Ovary (tissue), 9 donors: ENCODE results near the gene HCN4. TPM values are rescaled to one million over a fixed set of nuclear protein-coding genes. Genes with fewer than 3 reads are reported as not detected.

Source experiments
- DNase-seq, 5 donors: peaks; one replicate each; pipeline ENCODE4 v3.0.0-alpha.2; 2019 to 2020
- H3K27ac ChIP-seq, 2 donors: fragments of 200-600 bp; one replicate each; pipeline versions ENCODE4 v1.5.1 to v1.8.0; 2019 to 2022
- H3K27me3 ChIP-seq: fragments of 200-600 bp; one replicate; pipeline ENCODE4 v1.8.0; 2022
- H3K36me3 ChIP-seq: fragments of 200-600 bp; sonication (generic); one replicate; pipeline ENCODE4 v1.5.1; 2019
- H3K4me1 ChIP-seq: one replicate; pipeline ENCODE4 v1.8.1; 2013; ENCODE audit warnings: mild to moderate bottlenecking, moderate library complexity; ENCODE audit not compliant: insufficient read depth
- H3K4me3 ChIP-seq: fragments of 200-600 bp; sonication (generic); one replicate; pipeline ENCODE4 v1.5.1; 2017
- H3K9me3 ChIP-seq, 2 donors: fragments of 200-600 bp in 1 of 2; sonication (generic) in 1 of 2; one replicate each; pipeline versions ENCODE4 v1.5.1 to v1.8.1; 2013 to 2019; ENCODE audit warnings: mild to moderate bottlenecking in 1 of 2, moderate library complexity in 1 of 2
- EP300 ChIP-seq: sonication (generic); formaldehyde crosslinking; IDR thresholded peaks from one replicate; pipeline ENCODE4 v1.6.1; 2017; ENCODE audit warnings: antibody characterized with exemption
- POLR2A ChIP-seq: fragments of 450-650 bp; IDR thresholded peaks from one replicate; pipeline ENCODE4 v1.6.1; 2017; ENCODE audit warnings: antibody characterized with exemption, mild to moderate bottlenecking, moderate library complexity
- WGBS, 3 donors: extraction: QIAGEN DNeasy Blood & Tissue Kit in 1 of 3; methylation state at CpG; one replicate each; pipeline versions ENCODE4 v1.1.5 to v1.1.7; 2013 to 2017; 5-methylcytosine and 5-hydroxymethylcytosine counted together
- intact Hi-C, 4 donors: fragments of 100-400 bp; cut with DNase I; formaldehyde crosslinking; loops; one replicate each; pipeline versions ENCODE4 v1.11.0 to v1.15.1; 2022 to 2023
- polyA plus RNA-seq, 2 donors: library from polyadenylated mRNA; stranded (reverse); fragments of 200-250 nt in 1 of 2; fragments of 350-450 nt in 1 of 2; fragmentation: Illumina TruSeq in 1 of 2; extraction: RNeasy Lipid Tissue Mini Kit (QIAGEN cat#74804) in 1 of 2; gene quantifications; one replicate each; pipeline ENCODE4 v1.2.3, GENCODE V29; 2013 to 2014
- total RNA-seq, 7 donors: library from RNA; depleted of rRNA in 2 of 7; stranded (reverse); fragments of >200 nt in 2 of 7; fragmentation: NEBNext Ultra II Directional in 3 of 7; extraction: Animal tissue kit (Norgen Biotek cat#: 25700) in 3 of 7; gene quantifications; one replicate each; pipeline versions ENCODE4 v1.1.0 to v1.2.4, GENCODE V29; 2016 to 2023
- TF ChIP-seq, protein P1 (sequence below), 3 donors: fragments of 450-650 bp in 2 of 3; fragments of 200-600 bp in 1 of 3; IDR thresholded peaks; one replicate each; pipeline versions ENCODE4 v1.5.1 to v1.8.0; 2016 to 2022; ENCODE audit warnings: antibody characterized with exemption in 3 of 3, mild to moderate bottlenecking in 1 of 3
- donor health status: DM: no; HTN: no; CAD: no; lungs with moderate emphysema.
- donor health status: DM: no; HTN: no; CAD: no.
- donor health status: Bipolar disorder and iron deficiency.
- donor health status: DM: yes; HTN: yes; CAD: no.
- donor health status: DM: no; HTN: no; CAD: no.
- donor health status: DM: yes; HTN: yes; CAD: no.

The HCN4 gene
- total and polyA plus RNA-seq, 9 donors, result 0.03 TPM; not detected in 8

DNA sequence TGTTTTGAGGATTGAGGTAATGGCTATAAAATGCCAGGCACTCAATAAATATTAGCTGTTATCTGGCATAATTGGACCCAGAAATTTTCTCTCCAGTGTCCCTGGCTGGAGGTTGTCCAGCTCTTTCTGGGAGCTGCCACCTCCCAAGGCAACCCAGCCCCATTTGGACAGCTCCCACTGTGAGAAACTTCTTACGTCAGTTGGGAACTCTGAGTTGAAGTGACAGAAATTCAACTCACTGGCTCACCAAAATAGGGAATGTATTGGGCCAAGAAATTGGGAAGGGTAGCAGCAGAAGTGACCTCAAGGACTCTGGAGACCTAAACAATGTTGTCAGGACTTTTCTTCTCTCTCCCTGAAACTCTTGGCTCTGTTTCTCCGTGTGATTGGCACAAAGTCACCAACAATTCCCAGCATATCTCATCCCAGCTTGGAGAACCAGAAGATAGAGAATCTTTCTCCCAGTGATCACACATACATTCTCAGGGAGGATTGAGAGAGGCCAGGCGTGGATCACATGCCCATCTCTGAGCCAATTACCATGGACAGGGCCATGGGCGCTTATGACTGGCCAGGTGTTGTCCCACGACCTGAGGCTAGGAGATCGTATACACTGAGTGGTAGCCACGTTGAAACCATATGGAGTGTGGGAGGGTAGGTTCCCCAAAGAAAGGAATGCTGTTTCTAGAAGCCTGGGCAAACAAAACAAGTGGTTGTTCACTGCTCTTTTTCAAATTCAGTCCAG lies 22.5 kb upstream of the HCN4 start:
- TF ChIP-seq, protein P1, sequence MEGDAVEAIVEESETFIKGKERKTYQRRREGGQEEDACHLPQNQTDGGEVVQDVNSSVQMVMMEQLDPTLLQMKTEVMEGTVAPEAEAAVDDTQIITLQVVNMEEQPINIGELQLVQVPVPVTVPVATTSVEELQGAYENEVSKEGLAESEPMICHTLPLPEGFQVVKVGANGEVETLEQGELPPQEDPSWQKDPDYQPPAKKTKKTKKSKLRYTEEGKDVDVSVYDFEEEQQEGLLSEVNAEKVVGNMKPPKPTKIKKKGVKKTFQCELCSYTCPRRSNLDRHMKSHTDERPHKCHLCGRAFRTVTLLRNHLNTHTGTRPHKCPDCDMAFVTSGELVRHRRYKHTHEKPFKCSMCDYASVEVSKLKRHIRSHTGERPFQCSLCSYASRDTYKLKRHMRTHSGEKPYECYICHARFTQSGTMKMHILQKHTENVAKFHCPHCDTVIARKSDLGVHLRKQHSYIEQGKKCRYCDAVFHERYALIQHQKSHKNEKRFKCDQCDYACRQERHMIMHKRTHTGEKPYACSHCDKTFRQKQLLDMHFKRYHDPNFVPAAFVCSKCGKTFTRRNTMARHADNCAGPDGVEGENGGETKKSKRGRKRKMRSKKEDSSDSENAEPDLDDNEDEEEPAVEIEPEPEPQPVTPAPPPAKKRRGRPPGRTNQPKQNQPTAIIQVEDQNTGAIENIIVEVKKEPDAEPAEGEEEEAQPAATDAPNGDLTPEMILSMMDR (IDR thresholded peaks at IDR 0.05), result no peak
- TF ChIP-seq POLR2A (no peak), EP300 (no peak)
- H3K9me3 ChIP-seq, result no peaks in the 10 kb centered on the region
- no peaks in the 10 kb centered on the region for H3K36me3 ChIP-seq
- no peak overlapping the region for H3K27ac ChIP-seq
- no peak for DNase-seq
- no peaks in the 10 kb centered on the region for H3K4me1 ChIP-seq
- WGBS, 3 donors, result 43 to 56% (median 44%) methylated on average over 7 of the region's 7 CpGs
- H3K27me3 ChIP-seq, result no peaks in the 10 kb centered on the region
- intact Hi-C loops, result no loop called here
- H3K4me3 ChIP-seq, result no peak overlapping the region

DNA sequence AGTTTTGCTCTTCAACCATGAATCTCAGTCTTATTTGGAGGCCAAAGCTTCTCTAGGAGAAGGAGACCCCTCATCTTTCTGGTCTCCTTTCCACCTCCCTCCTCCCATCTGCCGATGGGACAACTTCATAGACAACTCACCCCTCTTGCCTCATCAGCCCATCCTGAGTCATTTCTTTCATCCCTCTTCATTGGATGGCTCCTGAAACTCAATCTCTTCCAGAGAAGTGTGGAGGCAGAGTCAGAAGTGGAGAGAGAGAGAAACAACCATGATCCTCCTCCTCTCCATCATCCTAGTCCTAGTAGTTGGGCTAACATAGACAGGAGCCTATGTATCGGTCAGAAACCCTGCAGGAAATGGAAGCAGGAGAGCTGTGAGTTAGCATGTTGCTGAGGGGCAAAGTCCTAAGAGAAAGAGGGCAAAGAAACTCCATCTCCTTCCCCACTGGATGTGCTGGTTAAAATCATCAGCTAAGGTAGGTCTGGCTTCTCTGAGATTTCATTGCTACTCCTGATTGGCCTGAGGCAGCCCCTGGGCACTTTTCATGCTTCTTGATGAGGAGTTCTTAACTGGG lies 21.3 kb upstream of the HCN4 start:
- Histone ChIP-seq H3K36me3 (no peaks in the 10 kb centered on the region), H3K27me3 (no peaks in the 10 kb centered on the region), H3K4me1 (no peaks in the 10 kb centered on the region), H3K27ac (no peak overlapping the region), H3K9me3 (no peaks in the 10 kb centered on the region), H3K4me3 (no peak overlapping the region)
- DNase-seq, result no peak
- 90 to 98% (median 95%) methylated on average over 2 of the region's 2 CpGs for WGBS, 3 donors
- TF ChIP-seq, protein P1 (IDR thresholded peaks at IDR 0.05), result no peak
- TF ChIP-seq EP300 (no peak), POLR2A (no peak)
- intact Hi-C loops, result no loop called here

DNA sequence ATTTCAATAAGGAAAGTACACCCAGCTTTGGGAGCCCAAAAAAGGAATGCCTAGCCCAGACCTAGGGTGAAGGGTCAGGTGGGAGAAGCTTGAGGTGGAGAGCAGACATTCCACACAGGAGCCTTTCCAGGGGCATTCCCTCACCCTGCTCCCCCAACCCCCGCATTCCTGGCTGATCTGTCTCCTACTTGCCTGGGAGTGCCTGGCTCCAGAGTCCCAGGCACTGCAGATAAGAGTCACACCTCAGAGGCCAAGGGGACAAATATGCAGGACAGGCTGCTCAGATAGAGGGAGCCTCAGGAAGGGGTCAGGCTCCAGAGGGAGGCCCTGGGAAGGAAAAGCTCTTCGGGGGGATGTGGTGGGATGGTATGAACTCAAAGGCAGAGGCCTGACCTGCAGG lies 20.8 kb upstream of the HCN4 start:
- 56 to 65% (median 61%) methylated on average over 2 of the region's 2 CpGs for WGBS, 3 donors
- Histone ChIP-seq H3K4me1 (no peaks in the 10 kb centered on the region), H3K9me3 (no peaks in the 10 kb centered on the region), H3K4me3 (no peak overlapping the region), H3K27ac (no peak overlapping the region), H3K36me3 (no peaks in the 10 kb centered on the region), H3K27me3 (no peaks in the 10 kb centered on the region)
- TF ChIP-seq EP300 (no peak), POLR2A (no peak)
- TF ChIP-seq, protein P1 (IDR thresholded peaks at IDR 0.05), result no peak
- DNase-seq, result no peak
- intact Hi-C loops, result no loop called here

DNA sequence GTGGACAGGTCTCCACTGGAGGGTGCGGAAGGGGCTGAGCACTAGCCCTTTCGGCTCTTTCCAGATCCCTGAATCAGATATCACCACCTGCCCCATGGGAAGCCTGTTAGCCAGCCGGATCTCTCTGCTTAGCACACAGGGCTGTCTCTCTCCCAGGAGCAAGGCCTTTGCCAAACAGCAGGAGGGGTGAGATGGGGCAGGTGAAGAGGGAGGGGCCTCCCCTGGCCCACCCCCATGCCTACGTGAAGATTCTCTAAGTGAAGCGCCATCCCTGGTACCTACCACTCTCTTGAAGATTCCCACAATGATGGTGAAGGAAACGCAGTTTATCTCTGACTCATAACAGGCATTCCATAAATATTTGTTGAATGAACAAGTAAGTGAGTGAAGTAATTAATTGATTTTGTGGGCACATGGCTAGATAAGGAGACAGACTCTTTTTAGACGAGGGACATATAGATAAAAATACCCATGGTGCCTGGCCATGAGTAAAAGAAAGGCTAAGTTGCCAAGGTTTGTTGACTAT lies 19.6 kb upstream of the HCN4 start:
- TF ChIP-seq EP300, result no peak
- TF ChIP-seq, protein P1 (IDR thresholded peaks at IDR 0.05), result no peak
- DNase-seq, result no peak

More for the DNA sequence above, 19.6 kb upstream of the HCN4 start:
- H3K27ac ChIP-seq, result no peak overlapping the region
- 48 to 52% (median 49%) methylated on average over 7 of the region's 7 CpGs for WGBS, 3 donors
- no peaks in the 10 kb centered on the region for H3K4me1 ChIP-seq
- no peaks in the 10 kb centered on the region for H3K36me3 ChIP-seq
- H3K9me3 ChIP-seq, result no peaks in the 10 kb centered on the region
- intact Hi-C loops, result no loop called here
- H3K4me3 ChIP-seq, result no peak overlapping the region
- no peaks in the 10 kb centered on the region for H3K27me3 ChIP-seq
